Activated effector memory CD4-positive, alpha-beta T cell treated with Interleukin-2 at 50 U/mL for 16 hours (primary cell): ENCODE results near the gene CCL7.
"Not testable (repeated sequence)": the region's sequence is repeated elsewhere in the genome, so short reads cannot be mapped to it uniquely, and the experiment has no call there.

Experiments used
- DNase-seq: peaks from one replicate; pipeline ENCODE4 v3.0.0-alpha.2; 2020

The CCL7 gene

DNA sequence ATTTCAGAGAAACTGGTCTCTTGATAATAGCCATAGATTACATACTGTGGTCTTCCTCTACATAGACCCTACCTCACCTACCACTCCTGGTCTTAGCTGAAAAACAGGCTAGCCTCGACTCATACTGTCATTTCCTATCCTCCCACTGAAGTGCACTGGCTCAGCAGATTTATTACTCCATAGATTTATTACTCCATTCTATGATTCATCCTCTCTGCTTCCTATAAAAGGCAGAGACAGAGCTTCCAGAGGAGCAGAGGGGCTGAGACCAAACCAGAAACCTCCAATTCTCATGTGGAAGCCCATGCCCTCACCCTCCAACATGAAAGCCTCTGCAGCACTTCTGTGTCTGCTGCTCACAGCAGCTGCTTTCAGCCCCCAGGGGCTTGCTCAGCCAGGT, at the start of gene CCL7:
CCL7 (plus strand) TSS at position 253 of the 400 bp plus-strand sequence; CDS start at position 323, 70 bp downstream.
- no peak for DNase-seq

DNA sequence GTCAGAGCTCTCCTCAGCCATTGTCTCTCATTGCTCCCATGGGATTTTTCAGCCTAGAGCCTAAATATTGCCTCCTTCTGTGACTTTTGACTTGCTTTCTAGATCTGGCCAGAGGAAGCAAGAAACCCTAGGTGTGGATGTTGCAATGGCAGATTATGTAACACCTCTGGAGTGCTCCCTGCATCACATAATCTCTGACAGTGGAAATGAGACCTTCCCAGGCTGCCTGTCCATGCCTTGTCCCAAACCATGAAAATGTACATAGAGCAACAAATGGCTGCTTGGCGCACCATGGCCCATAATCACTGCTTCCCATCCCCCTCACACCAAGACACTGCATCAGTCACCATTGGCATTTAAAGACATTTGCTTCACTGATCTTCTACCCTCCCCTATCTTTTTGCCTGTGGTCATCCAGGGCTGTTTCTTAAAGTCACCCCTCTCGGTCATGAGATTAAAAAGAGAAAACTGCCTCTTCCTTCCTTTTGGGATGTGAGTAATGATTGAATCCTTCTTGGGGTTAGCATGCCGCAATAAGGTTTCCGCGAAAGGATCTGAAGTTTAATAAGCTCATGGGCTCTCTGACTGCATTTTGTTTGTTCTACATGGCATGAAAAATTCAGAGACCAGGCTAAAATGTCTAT, 49.1 kb upstream of the CCL7 start:
- no peak for DNase-seq

DNA sequence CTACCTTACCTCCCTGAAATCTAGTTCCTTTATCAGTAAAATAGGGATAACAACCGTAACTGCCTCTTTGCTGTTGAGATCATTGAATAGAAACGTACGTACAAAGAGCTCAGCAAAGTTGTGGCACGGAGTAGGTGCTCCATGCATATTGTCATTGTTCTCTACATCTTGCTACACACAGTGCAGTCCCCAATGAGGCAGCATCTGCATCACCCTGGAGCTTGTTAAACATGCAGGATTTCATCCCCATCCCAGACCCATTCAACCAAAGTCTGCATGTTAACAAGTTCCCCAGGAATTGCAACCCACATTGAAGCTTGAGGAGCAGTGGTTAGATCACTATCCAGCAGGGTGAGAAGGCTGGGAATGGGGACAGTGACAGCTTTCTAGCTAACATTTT, 48.6 kb upstream of the CCL7 start:
- no peak for DNase-seq

DNA sequence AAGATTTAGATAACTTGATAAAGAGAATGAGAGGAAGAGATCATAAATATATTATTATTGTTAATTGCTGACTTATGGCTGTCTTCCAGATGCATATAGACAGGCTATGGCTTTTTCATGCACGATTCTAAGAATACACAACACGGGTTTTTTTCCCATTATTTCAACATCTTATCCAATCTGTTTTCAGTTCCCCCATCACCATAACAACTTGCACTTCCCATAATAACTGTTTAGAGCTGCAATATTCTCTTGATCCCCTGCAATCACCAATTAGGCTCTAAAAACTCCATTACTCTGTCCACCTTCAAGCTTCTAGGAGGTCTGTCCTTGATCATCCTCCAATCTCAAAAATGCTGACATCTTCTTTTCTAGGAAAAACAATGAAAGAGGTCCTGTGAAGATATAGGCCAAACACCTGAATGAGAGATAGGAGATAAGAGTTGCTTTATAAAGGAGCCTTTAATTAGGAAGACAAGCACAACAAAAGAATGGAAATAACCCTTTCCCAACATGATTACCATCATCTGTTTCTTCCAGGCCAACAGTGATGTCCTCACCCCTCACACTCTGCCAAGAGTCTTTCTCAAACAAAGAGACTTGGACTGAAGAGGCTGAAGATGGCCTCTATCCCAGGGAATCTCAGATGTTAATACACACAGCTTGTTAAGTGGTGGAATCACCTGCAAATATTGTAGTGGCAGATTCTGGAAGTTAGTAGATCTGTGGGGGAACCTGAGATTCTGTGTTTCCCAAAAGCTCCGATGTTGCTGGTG, 47.1 kb upstream of the CCL7 start:
- DNase-seq, result no peak

GRCh38 chr17:34225046-34225445, 45.0 kb upstream of the CCL7 start:
- DNase-seq, result no peak

DNA sequence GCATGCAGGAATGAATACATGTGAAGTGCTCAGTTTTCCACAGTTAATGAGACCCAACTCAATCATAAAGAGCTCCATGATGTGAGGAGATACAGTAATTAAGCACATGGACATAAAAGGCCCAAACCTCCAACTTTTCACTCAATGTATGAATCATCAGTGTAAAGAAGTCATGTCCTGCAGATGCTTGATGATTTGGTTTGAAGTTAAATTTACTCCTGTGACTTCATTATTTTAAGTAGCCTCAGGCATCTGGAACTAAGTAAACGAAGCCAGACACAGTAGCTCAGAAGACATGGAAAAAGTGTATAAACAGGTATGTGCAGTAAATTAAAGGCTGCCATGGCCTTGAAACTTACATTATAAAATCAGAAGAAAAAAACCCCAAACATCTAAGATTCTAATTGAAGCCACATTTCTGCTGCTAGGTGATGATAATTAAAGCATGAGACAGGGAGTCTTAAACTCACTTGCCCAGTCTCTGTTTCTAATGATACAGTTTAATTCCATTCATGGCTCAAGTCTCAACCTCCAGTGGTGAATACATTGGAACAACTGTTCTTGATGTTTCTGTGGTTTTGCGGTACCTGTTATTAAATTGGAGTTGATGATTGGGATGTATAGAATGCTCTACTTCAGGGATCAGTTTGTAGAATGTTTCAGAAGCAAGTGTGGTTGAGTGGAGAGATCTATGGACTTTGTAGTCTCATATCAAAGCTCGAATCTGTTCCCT, 43.8 kb upstream of the CCL7 start:
- no peak for DNase-seq

- no peak for DNase-seq
Observed at GRCh38 chr17:34226744-34227034, 43.3 kb upstream of the CCL7 start.

DNA sequence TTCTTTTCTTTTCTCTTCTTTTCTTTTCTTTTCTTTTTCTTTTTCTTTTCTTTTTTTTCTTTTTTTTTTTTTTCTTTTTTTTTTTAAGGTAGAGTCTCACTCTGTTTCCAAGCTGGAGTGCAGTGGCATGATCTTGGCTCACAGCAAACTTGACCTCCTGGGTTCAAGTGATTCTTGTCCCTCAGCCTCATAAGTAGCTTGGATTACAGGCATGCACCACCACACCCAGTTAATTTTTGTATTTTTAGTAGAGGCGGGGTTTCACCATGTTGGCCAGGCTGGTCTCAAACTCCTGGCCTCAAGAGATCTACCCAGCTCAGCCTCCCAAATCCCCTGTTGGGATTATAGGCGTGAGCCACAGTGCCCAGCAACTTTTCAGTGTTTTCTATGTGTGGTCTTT, 42.7 kb upstream of the CCL7 start:
- DNase-seq, result not testable (repeated sequence)

DNA sequence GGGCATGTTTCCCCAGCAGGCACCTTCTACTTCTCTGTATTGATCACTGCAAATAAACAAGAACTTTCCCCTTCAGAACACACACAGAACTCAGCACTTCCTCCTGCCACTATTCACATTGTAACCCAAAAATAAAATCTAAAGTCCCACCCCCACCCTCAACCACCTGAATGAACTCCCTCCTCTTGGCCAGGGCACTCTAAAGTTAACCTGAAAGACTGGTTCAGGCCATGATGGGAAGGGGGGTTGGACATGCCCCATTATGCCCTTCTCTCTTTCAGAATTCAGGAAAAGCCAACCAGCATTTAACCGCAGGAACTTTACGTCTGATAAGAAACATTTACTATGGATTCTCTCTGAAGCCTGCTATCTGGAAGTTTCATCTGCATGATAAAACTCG, 42.3 kb upstream of the CCL7 start:
- no peak for DNase-seq

DNA sequence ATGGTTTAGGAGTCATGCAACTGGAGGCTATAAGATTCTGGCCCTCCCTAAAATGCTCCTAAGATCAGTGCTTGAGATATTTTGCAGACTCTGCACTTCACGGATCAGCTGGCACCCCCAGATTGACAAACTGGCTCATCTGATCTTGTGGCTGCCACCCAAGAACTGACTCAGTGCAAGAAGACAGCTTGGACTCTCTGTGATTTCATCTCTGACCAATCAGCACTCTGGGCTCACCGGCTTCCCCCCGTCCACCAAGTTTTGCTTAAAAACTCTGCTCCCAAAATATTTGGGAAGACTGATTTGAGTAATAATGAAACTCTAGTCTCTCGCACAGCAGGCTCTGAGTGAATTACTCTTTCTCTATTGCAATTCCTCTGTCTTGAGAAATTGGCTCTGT, 41.2 kb upstream of the CCL7 start:
- no peak for DNase-seq

- DNase-seq, result no peak
Observed at GRCh38 chr17:34230342-34230741, 39.7 kb upstream of the CCL7 start.

DNA sequence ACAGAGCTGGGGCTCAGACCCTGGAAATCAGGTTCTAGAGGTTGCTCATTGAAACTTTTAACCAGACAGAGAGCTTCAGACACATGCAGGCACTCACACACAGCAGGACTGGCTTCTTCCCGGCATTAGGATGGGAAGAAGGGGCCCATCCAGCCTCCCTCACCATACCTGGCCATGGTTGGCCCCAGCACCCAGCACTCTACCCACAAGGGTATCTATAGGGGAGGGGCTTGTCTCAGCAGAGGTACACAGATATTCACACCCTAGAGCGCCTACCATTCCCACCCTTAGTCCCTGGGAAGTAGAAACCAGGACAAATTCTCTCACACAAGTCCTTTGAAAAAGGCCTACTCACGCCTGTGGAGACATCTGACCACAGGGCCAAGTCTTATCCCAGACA, 35.4 kb upstream of the CCL7 start:
- DNase-seq, result no peak

- DNase-seq, result no peak
Observed at GRCh38 chr17:34235389-34236028, 34.5 kb upstream of the CCL7 start.

DNA sequence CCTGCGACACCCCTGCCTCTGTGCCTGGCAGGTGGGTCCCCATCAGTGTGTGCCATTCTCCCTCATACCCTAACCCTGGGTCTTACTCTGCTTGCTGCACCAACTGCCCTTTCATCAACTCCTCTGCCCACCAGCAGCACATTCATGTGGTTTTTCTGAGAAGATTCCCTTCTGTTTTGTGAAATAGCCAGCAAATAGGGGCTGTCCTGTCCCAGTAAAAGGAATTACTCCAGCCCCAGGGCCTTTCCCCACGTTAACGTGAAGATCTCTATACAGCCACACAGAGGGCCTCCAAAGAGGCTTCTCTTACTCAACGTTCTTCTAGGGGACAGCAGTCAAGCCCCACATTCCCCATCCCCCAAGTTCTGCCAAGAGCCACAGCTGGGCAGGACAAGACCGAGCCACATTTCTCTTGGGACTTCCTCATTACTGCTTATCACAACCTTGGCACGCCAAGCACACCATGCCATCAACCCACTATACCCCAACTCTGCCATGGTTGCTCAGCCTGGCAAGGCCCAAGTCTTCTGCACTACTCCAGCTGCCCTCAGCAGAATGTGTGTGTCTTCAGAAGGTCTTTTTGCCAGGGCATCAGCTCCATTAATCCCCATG, 33.6 kb upstream of the CCL7 start:
- no peak for DNase-seq

GRCh38 chr17:34237458-34237857, 32.6 kb upstream of the CCL7 start:
- no peak for DNase-seq

DNA sequence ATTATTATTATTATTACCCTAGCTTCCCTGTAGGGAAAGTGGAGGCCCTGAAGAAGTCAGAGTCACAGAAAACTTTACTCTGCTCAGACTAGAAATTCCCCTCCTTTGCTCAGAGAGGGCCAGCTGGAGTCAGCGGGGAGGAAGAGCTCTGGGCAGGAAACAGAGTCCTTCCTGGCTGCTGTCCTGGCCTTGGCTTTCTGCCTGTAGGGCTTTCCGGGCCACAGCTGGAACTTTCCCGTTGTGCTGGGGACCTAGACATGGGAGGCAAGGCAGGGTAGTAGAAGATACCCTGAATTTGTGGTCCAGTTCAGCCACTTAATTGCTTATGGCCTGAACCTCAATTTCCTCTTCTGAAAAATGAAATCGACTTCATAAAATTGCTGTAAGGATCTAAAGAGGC, 29.0 kb upstream of the CCL7 start:
- DNase-seq, result no peak

DNA sequence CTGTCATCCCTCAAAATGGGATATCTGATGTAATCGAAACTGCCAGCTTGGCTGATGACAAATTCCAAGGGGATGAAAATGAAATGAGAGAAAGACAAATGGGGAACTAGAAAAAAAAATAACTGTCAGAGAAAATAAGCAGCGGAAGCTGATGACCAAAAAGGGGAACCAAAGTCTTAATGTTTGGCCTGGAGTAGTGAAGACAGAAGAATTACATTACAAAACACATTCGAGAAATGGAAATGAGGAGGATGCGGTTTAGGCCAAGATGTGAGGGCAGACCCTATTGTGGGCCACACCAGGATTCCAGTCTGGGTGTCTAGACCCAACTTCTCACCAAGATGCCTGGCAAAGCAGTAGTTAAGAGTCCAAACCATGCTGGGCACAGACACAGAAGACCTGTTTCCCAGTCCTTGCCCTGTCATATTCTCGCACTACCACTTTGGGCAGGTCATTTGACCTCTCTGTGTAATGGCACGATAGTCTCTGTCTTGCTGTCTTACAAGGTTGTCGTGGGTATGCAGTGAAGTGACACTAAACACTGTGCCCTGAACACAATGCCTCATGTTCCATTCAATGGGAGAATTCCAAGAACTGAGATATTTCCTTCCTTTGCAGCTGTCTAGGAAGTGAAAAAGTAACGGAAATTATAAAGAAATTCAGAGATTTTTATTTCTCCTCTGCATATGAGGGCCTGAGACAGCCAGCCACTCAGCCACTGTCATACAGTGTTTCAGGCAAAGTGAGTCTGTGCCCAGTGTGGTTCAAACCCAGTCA, 27.2 kb upstream of the CCL7 start:
- DNase-seq, result no peak

GRCh38 chr17:34243364-34244320, 26.4 kb upstream of the CCL7 start:
- no peak for DNase-seq

- no peak for DNase-seq
Observed at GRCh38 chr17:34245351-34245905, 24.6 kb upstream of the CCL7 start.

DNA sequence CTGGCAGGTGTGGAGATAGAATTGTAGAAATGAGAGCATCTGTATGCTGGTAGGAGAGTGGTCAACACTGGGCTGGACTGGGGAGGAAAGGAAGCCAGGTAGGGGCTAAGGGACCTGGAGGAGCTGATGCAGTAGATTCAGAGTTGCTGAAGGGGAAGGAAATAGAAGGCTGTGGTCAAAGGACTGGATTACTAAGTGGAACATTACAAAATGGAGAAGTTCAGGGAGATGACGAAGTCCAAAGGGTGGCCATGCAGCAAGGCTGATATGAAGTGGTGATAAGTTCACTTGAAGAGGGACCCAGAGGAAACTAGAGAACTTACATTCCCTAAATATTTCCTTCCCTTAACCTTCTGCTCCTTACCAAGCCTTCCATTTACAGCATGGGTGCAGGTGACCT, 23.6 kb upstream of the CCL7 start:
- no peak for DNase-seq

DNA sequence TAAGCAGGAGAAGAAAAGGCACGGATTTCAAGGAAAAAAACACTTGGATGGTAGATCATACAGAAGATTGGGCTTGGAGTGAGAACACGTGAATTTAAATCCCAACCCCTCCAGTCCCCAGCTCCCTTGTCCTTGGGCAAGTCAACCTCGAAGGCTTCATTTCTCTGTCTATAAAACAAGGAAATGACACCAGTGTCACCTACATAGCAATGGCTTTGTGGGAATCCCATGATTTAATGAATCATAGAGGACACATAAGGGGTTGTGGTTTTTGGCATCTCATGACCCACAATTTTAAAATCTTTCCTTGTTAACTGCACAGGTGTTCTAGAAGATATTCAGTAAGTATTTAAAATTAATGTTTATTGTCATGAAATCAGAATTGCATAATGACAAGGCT, 23.1 kb upstream of the CCL7 start:
- DNase-seq, result no peak
